NCI-H82 treated with DMSO at 0.1 percent for 48 hours (cell line): ENCODE measurements around the gene NEDD1.

ENCODE experiments used
- DNase-seq: peaks from one replicate; lab custom pipeline; 2025; ENCODE audit not compliant: unreplicated experiment; lab: John Stamatoyannopoulos, UW

Gene NEDD1, protein sequence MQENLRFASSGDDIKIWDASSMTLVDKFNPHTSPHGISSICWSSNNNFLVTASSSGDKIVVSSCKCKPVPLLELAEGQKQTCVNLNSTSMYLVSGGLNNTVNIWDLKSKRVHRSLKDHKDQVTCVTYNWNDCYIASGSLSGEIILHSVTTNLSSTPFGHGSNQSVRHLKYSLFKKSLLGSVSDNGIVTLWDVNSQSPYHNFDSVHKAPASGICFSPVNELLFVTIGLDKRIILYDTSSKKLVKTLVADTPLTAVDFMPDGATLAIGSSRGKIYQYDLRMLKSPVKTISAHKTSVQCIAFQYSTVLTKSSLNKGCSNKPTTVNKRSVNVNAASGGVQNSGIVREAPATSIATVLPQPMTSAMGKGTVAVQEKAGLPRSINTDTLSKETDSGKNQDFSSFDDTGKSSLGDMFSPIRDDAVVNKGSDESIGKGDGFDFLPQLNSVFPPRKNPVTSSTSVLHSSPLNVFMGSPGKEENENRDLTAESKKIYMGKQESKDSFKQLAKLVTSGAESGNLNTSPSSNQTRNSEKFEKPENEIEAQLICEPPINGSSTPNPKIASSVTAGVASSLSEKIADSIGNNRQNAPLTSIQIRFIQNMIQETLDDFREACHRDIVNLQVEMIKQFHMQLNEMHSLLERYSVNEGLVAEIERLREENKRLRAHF

DNA sequence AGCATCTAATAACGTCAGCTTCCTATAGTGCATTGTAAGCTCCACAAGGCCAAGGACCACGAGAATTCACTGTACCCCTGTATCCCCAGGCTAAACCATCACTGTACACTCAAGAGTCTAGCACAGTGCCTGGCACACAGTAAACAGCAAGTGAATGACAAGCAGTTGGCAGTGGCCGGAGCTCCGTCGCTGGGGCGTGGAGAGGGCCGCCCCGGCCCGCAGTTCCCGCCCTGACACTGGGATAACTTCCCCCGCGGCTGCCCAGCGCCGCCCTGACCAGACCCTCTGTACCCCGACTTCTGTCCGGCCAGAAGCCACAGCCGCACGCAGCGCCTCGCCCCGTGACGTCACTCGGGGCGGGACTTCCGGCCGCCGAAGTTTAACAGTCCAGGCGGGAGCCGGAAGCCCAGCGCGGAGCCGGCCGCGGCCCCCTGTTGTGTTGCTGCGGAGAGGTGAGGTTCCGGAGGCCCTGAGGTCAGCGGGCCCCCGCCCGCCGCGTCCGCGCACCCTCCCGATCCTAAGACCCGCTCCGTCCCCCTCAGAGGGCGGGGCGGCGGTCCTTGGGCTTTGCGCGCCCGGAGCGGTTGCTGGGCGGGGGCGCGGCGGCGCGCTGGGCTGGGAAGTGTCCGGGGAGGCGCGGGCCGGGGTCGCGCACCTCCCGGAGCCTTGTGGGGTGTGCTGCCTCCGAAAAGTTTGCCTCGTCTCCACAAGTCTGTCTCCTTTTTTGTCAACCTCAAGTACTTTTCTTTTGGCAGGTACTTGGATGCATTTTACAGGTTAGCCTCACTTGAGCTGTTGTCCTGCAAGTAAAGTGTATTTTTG lies at the start of gene NEDD1:
Gene NEDD1, plus strand, starts transcription at position 409 of the 822 bp plus-strand sequence. CDS start 2,503 bp downstream, outside the sequence.
- peak; percentile 25 for DNase-seq

DNA sequence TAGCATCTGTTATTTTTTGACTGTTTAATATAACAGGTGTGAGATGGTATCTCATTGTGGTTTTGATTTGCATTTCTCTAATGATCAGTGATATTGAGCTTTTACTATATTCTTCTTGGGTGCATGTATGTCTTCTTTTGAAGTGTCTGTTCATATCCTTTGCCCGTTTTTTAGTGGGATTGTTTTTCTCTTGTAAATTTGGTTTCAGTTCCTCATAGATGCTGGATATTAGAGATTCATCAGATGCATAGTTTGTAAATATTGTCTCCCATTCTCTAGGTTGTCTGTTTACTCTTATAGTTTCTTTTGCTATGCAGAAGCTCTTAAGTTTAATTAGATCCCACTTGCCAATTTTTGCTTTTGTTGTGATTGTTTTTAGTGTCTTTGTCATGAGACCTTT lies 48.9 kb upstream of the NEDD1 start:
- no peak for DNase-seq

DNA sequence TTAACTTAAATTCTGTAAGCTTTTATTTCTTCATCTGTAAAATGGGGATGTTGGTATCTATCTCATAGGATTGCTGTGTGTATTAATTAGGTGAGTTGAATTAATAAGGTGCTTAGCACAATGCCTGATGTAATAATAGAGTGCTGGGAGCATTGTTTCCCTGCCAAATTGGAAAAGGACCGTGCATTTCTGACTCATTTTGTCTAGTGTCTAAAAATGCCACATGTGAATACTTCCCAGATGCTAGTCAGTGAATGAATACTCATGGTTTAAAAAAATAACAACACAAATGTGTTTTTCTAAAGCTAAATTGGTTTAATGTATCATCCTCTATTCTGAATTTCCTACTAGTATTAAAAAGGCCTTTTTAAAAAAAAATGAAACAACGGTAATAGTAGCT lies 45.4 kb upstream of the NEDD1 start:
- no peak for DNase-seq

DNA sequence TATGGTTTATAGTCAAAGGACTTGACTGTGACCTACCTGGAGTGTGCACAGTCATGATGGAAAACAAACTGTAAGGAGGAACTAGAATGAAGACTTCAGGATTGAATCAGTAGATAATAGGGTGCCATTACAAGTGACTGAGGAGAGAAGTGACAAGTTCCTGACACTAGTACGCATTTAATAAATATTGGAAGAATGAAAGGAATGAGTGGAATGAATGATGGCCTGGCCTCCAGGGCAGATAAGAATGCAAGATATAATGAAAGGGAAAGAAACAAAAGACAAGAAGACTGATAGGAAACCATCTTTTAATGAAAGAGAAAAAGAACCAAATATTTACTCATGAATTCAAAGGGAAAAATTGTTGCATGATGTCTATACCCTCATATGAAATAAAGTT lies 44.7 kb upstream of the NEDD1 start:
- DNase-seq = no peak

DNA sequence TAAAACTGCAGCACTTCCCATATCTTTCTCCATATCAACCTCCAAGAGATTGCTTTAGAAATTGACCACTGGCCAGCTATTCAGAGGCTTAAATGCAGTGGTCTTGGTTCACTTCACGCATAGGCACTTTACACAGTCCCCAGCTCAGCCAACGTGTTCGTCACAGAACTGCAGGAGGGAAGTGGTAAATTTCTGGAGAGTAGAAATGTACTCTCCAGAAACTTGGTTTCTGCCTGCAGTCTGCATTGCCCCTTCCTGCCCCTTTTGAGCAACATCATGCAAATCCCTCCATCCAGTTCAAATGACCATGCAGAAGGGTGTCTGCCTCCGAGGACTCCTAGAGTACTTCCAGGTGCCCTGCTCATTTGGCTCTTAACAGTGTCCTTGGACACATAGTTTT lies 42.7 kb upstream of the NEDD1 start:
- no peak for DNase-seq

DNA sequence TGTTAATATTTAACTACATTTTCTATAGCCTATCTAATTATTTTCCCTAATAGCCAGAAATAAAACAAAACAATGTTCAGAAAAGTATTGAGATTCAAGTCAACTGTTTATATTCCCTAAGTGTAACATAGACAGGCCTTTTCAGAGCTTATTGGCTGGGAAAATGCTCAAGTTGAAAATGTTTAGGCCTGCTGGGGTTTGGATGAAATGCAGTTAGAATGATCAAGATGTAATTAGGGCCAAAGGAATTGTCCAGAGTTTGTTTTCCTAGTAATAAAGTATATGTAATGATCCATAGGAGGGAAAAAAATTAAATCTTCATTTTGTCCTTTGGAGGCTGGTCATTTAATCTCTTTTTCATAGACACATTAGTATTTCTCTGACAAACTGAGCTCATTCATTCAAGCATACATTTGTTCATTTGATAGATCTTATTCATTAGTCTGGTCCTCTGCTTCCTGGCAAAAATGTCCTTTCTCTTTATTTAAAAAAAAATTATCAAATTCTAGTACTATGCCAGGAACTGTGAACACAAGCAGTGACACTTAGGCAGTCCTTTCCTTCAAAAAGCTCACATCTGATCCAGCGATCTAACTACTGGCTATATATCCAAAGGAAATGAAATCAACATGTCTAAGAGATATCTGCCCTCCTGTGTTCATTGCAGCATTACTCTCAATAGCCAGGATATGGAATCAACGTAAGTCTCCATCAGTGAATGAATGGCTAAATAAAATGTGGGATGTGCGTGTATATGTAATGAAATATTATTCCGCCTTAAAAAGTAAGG lies 40.1 kb upstream of the NEDD1 start:
- no peak for DNase-seq

DNA sequence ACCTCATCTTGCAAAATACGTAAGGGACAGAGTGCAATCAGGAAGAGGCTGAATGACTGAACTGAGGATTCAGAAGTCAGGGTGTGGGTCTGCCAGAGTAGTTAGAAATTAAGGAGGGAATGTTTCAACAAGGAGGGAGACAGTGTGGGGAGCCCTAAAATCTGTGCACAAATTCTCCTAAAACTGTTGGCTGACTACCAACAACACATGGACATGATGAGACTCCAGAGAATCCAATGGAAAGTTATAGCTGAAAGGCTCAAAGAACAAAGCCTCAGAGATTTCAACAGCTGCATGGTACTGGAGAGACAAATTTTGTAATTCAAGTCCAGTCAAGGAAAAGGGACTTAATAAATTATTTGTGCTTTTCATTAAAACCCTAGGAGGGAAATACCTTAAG lies 36.1 kb upstream of the NEDD1 start:
- DNase-seq = no peak

DNA sequence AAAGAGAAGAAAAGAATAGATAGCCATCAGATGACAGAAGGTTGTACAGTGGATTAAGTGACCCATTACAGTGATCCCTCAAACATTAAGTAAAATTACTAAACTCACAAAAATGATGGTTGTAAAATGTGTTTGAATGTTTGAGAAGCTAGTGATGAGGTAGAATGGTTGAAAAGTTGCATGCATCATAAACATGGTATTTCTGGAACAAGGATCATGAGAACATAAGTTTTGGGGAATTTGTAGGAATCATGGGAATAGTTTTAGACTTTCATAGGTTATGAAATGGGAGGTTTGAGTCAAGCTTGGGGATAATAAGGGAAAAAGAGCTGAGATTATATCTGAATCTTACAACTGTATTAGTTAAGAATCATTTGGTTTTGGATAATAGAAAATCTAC lies 34.1 kb upstream of the NEDD1 start:
- no peak for DNase-seq

DNA sequence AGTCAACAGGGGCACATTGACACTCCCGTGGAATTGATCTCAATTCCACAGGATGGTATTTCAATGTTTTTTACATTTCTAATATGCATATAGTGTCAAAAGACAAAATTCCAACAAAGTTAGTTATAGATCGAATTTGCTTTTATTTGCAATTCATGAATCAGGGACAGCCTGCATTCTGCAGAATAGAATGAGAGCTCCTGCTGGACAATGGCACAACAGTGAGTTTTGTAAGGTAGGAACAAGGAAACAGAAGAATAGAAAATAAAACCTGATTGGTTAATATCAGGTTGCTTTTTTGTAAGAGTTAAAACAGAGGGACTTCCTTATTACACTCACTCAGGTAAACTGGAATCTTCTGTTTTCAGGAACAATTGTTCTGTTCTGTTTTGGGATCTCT lies 32.8 kb upstream of the NEDD1 start:
- no peak for DNase-seq

DNA sequence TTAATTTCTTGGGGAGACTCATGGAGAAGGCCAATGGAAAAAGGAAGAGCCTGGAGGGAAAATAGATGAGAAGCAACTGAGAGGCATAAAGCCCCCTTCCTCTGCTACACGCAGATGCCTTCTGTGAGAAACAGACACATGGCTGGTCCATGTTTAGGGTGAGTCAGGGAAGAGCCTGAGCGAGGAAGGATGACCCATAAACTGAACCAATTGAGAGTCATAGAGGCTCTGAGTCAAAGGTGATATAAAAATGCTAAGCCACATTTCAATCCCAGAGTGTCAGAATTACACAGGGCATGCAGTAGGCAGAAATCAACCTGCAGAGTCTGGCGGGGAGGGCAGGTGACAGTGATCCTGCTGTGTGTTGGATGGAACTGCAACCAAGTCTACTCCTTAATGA lies 30.1 kb upstream of the NEDD1 start:
- DNase-seq = no peak

DNA sequence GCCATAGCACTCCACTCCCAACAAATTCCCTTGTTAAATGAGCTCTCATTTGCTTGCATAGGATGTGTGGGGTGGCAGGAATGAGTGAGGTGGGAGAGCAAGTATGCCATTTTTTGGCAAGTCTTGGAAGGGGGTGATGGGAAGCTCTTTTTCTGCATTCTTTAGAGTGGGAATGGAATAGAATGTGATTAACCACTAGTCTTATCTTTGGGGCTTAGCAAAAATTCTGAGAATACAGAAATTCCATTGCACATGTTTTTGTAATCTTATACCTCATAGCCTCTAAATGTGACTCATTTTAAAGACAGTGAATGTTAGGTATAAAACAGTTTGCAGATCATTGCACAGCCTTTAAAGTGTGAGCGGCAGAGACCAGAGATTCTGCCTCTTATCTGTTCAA lies 28.4 kb upstream of the NEDD1 start:
- DNase-seq = no peak

DNA sequence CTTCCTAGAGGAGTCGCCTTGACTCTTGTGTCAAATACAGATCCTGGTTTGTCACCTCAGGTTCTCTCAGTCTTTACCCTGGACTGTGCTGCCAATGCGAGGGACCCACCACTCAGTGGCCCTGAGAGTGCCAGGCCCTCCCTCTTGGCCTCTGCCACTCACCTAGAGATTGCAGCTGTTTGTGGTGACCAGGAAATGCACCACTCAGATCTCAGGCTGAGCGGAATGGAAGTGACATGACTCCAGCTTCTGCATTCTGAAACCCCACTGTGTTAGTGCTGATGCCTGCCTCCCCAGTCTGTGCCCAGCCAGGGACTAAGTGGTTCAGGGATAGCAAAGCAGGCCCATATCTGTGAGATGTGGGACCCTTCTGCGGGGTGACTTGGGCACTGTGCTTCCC lies 27.8 kb upstream of the NEDD1 start:
- no peak for DNase-seq

DNA sequence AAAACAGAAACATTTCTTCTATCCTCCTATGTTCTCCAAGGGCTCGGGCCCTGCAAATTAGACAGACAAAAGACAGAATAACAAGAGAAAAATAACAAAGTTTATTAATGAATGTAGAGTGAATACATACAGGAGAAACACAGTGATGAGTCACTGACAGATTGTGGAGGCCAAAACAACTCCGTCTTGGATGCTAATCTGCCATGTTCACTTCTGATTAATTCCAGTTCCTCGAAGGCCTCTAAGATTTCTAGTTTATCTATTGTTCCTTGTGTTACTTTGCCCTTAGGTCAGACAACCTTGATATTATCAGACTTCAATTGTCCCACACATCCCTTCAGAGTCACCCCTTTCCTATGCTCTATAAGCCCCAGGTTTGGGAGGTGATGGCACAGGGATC lies 26.8 kb upstream of the NEDD1 start:
- no peak for DNase-seq

DNA sequence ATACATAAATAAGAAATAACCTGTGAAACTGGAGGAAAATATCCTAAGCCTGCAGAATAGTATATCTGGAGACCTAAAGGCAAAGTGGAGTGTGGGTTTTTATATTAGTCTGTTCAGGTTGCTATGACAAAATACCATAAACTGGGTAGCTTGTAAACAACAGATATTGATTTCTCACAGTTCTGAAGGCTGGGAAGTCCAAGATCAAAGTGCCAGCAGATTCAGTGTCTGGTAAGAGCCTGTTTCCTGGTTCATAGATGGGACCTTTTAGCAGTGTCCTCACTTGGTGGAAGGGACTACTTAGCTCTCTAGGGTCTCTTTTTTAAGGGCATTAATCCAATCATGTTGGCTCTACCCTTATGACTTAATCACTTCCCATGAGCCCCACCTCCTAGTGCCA lies 25.4 kb upstream of the NEDD1 start:
- no peak for DNase-seq

DNA sequence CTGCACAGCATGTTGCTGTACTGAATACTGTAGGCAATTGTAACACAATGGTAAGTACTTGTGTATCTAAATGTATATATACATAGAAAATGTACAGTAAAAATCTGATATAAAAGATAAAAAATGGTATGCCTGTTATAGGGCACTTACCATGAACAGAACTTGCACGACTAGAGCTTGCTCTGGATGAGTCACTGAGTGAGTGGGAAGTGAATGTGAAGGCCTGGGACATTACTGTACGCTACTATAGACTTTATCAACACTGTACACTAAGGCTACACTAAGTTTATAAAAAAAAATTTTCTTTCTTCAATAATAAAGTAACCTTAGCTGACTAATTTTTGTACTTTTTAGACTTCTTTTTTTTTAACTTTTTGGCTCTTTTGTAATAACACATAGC lies 24.2 kb upstream of the NEDD1 start:
- no peak for DNase-seq

DNA sequence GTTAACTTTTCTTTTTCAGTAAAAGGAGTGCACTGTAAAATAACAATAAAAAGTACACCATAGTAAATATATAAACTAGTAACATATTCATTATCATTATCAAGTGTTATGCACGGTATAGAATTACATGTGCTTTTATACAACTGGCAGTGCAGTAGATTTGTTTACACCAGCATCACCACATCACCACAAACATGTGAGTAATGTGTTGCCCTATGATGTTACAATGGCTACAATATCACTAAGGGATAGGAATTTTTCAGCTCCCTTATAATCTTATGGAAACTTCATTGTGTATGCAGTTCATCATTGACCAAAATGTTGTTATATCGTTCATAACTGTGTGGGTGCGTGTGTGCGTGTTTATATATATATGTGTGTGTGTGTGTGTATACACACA lies 23.5 kb upstream of the NEDD1 start:
- DNase-seq = no peak

DNA sequence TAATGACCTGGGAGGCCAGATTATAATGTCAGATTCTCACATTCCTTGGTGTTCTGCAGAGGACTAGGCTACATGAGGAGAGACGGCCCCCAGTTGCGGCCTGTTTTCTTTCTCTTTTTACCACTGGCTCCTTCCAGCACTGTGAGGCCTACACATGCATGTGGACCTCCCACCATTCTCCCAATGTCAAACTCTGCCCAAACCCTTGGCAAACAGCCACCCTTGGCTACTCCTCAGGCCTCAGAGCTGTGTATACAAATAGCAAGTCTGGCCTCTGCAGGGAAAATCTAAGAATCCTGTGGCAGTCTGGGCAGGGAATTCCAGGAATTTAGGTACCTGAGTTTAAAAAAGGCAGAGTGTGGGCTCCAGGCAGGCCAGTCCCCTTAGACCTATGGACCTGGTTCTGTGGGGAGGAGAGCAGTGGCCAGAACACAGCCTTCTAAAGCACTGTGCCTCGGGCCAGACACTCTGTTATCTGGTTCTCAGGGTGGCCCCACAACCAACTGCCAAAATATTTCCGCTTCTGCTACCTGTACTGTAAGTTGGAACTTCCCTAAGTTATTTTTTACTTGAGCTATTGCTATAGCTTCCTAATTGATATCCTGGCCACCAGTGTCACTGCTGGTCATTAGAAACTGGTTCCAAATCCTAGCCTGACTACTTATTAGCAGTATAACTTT lies 19.9 kb upstream of the NEDD1 start:
- no peak for DNase-seq

DNA sequence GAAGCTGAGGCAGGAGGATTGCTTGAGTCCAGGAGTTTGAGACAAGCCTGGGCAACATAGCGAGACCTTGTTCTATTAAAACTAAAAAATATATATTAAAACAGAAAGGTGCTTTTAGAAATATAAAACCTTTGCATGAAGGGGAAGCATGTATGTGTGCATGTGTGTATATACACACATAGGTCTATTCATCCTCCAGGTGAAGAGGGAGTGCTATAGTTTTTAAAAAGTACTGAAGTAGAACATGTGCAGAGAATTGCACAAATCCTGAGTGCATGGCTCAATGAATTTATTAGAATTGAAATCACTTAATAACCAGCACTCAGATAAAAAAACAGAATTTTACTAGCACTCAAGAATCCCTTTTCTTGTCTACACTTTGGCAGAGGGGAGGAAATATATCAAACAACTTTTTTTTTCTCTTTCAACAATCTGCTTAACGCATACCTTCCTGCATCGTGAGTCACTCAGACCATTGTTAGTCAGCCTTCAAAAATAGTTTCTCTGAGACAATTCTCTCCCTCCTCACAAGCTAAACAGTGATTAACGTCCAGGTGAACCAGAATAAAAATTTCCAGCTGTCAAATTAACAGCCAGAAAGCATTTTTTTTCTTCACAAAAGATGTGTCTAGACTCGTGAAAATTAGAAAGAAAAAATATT lies 17.7 kb upstream of the NEDD1 start:
- DNase-seq = no peak

DNA sequence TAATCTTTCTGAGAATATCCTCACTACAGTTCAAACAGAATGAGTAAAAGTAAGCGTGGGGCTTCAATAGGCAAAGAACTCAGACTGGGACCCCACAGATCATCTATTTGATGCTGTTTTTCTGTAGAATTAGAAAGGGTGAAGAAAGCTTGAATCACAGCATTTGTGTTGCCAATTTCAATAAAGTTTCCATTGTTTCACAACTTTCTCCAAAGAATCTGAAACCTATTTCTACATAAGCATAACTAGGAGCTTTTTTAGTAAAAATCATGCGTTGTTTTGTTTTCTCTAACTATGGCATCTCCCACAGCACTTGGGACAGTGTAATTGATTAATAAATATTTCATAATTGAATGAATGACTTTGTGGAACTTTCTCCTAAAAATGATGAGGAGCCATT lies 16.7 kb upstream of the NEDD1 start:
- no peak for DNase-seq

DNA sequence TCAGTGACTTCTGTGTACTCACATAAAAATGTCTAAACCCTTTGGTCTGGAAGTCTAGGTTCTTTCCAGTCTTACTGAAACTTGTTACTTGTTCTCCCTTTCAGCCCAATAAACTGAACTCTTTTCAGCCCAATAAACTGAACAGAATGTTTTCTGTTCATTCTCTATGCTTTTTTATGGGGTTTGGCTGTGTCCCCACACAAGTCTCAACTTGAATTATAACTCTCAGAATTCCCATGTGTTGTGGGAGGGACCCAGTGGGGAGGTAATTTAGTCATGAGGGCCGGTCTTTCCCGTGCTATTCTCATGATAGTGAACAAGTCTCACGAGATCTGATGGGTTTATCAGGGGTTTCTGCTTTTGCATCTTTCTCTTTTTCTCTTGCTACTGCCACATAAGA lies 15.0 kb upstream of the NEDD1 start:
- DNase-seq = no peak
